Testis (tissue), 2 donors: ENCODE results near the gene ACSL4.

Experiments used
- POLR2A ChIP-seq: fragments of 450-650 bp; IDR thresholded peaks from one replicate; pipeline ENCODE4 v1.6.1; 2017; ENCODE audit warnings: antibody characterized with exemption, mild to moderate bottlenecking, moderate library complexity
- TF ChIP-seq, protein P1 (sequence below), 3 experiments: fragments of 450-650 bp in 2 of 3; fragments of 200-600 bp in 1 of 3; sonication (generic) in 1 of 3; IDR thresholded peaks; one replicate each; pipeline ENCODE4 v1.5.1; 2016 to 2019; ENCODE audit warnings: antibody characterized with exemption in 3 of 3, mild to moderate bottlenecking in 2 of 3, moderate library complexity in 1 of 3

DNA sequence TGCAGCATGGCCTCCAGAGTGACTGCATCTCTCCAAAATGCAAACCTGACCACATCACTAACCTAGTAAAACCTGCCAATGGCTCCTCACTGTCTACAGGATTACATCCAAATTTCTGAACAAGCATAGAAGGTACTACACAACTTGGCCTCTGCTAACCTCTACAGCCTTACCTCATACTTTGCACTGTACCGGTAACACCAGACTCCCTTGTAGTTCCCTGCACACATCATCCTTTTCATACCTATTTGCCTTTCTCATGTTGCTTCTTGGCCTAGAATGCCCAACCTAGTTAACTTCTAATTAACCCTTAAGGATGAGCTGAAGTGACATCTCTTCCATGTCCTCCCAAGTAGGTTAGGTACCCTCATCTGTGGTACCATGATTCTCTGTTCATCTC is 74.7 kb downstream of the ACSL4 start:
- TF ChIP-seq POLR2A = no peak
- TF ChIP-seq, protein P1, sequence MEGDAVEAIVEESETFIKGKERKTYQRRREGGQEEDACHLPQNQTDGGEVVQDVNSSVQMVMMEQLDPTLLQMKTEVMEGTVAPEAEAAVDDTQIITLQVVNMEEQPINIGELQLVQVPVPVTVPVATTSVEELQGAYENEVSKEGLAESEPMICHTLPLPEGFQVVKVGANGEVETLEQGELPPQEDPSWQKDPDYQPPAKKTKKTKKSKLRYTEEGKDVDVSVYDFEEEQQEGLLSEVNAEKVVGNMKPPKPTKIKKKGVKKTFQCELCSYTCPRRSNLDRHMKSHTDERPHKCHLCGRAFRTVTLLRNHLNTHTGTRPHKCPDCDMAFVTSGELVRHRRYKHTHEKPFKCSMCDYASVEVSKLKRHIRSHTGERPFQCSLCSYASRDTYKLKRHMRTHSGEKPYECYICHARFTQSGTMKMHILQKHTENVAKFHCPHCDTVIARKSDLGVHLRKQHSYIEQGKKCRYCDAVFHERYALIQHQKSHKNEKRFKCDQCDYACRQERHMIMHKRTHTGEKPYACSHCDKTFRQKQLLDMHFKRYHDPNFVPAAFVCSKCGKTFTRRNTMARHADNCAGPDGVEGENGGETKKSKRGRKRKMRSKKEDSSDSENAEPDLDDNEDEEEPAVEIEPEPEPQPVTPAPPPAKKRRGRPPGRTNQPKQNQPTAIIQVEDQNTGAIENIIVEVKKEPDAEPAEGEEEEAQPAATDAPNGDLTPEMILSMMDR (IDR thresholded peaks at IDR 0.05) = no peak
